ENCODE measurements around the gene KAT5.
"Not testable (repeated sequence)": the region's sequence is repeated elsewhere in the genome, so short reads cannot be mapped to it uniquely, and the experiment has no call there.

Gene KAT5

GRCh38 chr11:65711785-65712632 is at the start of gene KAT5:
TSS of gene KAT5 (plus strand) at chr11:65712252. CDS start at chr11:65712268, 16 bp downstream.
- Mint-ChIP-seq H3K4me3 (peak within 1 kb of the TSS; percentile 87), H3K27me3 (no peaks in the 10 kb centered on the region), H3K9me3 (no peaks in the 10 kb centered on the region), H3K36me3 (ENCODE audit: low read depth) (peaks cover 50% of the 10 kb centered on the region), H3K4me1 (ENCODE audit: low read depth) (peaks cover 37% of the 10 kb centered on the region), H3K27ac (peak within 1 kb of the TSS; percentile 100)
- DNase-seq = peak; percentile 99

- Mint-ChIP-seq H3K9me3 (no peaks in the 10 kb centered on the region), H3K27me3 (no peaks in the 10 kb centered on the region), H3K4me1 (ENCODE audit: low read depth) (peaks cover 49% of the 10 kb centered on the region), H3K4me3 (peak within 1 kb of the TSS; percentile 89), H3K27ac (peak within 1 kb of the TSS; percentile 97), H3K36me3 (ENCODE audit: low read depth) (peaks cover 43% of the 10 kb centered on the region)
- DNase-seq = peak; percentile 93
Measured at GRCh38 chr11:65662799-65663638, 49.0 kb upstream of the KAT5 start, which contains the start of gene RELA. TSS of gene RELA (minus strand) at chr11:65662916. CDS start at chr11:65662832, 84 bp downstream.

GRCh38 chr11:65663639-65664200 is 48.3 kb upstream of the KAT5 start:
- Mint-ChIP-seq H3K9me3 (no peaks in the 10 kb centered on the region), H3K36me3 (ENCODE audit: low read depth) (peaks cover 36% of the 10 kb centered on the region), H3K4me1 (ENCODE audit: low read depth) (peaks cover 45% of the 10 kb centered on the region), H3K27ac (peak overlapping the region; percentile 97), H3K27me3 (no peaks in the 10 kb centered on the region), H3K4me3 (peak overlapping the region; percentile 87)
- DNase-seq = peak; percentile 52

GRCh38 chr11:65672180-65672860 is 39.7 kb upstream of the KAT5 start:
- Mint-ChIP-seq H3K27me3 (no peaks in the 10 kb centered on the region), H3K4me3 (no peak overlapping the region), H3K36me3 (ENCODE audit: low read depth) (no peaks in the 10 kb centered on the region), H3K9me3 (no peaks in the 10 kb centered on the region), H3K27ac (no peak overlapping the region), H3K4me1 (ENCODE audit: low read depth) (peaks cover 6% of the 10 kb centered on the region)
- no peak for DNase-seq

GRCh38 chr11:65672982-65673381 is 39.1 kb upstream of the KAT5 start:
- Mint-ChIP-seq H3K36me3 (ENCODE audit: low read depth) (no peaks in the 10 kb centered on the region), H3K9me3 (no peaks in the 10 kb centered on the region), H3K27me3 (no peaks in the 10 kb centered on the region), H3K4me1 (ENCODE audit: low read depth) (peaks cover 6% of the 10 kb centered on the region), H3K4me3 (no peak overlapping the region), H3K27ac (no peak overlapping the region)
- no peak for DNase-seq

- no peaks in the 10 kb centered on the region for H3K27me3 Mint-ChIP-seq
- H3K36me3 Mint-ChIP-seq (ENCODE audit: low read depth) = no peaks in the 10 kb centered on the region
- DNase-seq = no peak
- no peaks in the 10 kb centered on the region for H3K4me1 Mint-ChIP-seq (ENCODE audit: low read depth)
- no peaks in the 10 kb centered on the region for H3K9me3 Mint-ChIP-seq
- H3K4me3 Mint-ChIP-seq = no peak overlapping the region
- H3K27ac Mint-ChIP-seq = no peak overlapping the region
Measured at GRCh38 chr11:65680192-65680743, 31.8 kb upstream of the KAT5 start.

GRCh38 chr11:65683480-65683879 is 28.6 kb upstream of the KAT5 start:
- not testable (repeated sequence) for H3K9me3 Mint-ChIP-seq; H3K4me3 Mint-ChIP-seq; H3K4me1 Mint-ChIP-seq (ENCODE audit: low read depth); H3K27me3 Mint-ChIP-seq; DNase-seq; H3K36me3 Mint-ChIP-seq (ENCODE audit: low read depth); H3K27ac Mint-ChIP-seq

- no peaks in the 10 kb centered on the region for H3K36me3 Mint-ChIP-seq (ENCODE audit: low read depth)
- no peak for DNase-seq
- H3K9me3 Mint-ChIP-seq = no peaks in the 10 kb centered on the region
Measured at GRCh38 chr11:65685981-65686380, 26.1 kb upstream of the KAT5 start.

GRCh38 chr11:65691847-65692246 is 20.2 kb upstream of the KAT5 start:
- H3K4me3 Mint-ChIP-seq; H3K36me3 Mint-ChIP-seq (ENCODE audit: low read depth); DNase-seq: not testable (repeated sequence)

More at GRCh38 chr11:65685981-65686380, 26.1 kb upstream of the KAT5 start:
- no peak overlapping the region for H3K27ac Mint-ChIP-seq
- H3K4me3 Mint-ChIP-seq = no peak overlapping the region
- no peaks in the 10 kb centered on the region for H3K4me1 Mint-ChIP-seq (ENCODE audit: low read depth)
- no peaks in the 10 kb centered on the region for H3K27me3 Mint-ChIP-seq

GRCh38 chr11:65692367-65692766 is 19.7 kb upstream of the KAT5 start:
- Mint-ChIP-seq H3K4me3 (no peak overlapping the region), H3K9me3 (no peaks in the 10 kb centered on the region)

More at GRCh38 chr11:65691847-65692246, 20.2 kb upstream of the KAT5 start:
- H3K9me3 Mint-ChIP-seq; H3K27me3 Mint-ChIP-seq; H3K4me1 Mint-ChIP-seq (ENCODE audit: low read depth); H3K27ac Mint-ChIP-seq: not testable (repeated sequence)

GRCh38 chr11:65695459-65696241 is 16.4 kb upstream of the KAT5 start:
- DNase-seq = no peak

More at GRCh38 chr11:65692367-65692766, 19.7 kb upstream of the KAT5 start:
- no peak for DNase-seq
- Mint-ChIP-seq H3K27me3 (no peaks in the 10 kb centered on the region), H3K36me3 (ENCODE audit: low read depth) (no peaks in the 10 kb centered on the region), H3K27ac (no peak overlapping the region), H3K4me1 (ENCODE audit: low read depth) (no peaks in the 10 kb centered on the region)

GRCh38 chr11:65696802-65697552 is 15.1 kb upstream of the KAT5 start:
- no peaks in the 10 kb centered on the region for H3K27me3 Mint-ChIP-seq
- H3K36me3 Mint-ChIP-seq (ENCODE audit: low read depth) = no peaks in the 10 kb centered on the region
- no peaks in the 10 kb centered on the region for H3K4me1 Mint-ChIP-seq (ENCODE audit: low read depth)
- no peaks in the 10 kb centered on the region for H3K9me3 Mint-ChIP-seq
- no peak for DNase-seq
- no peak overlapping the region for H3K27ac Mint-ChIP-seq
- no peak overlapping the region for H3K4me3 Mint-ChIP-seq

More at GRCh38 chr11:65695459-65696241, 16.4 kb upstream of the KAT5 start:
- Mint-ChIP-seq H3K27me3 (no peaks in the 10 kb centered on the region), H3K4me1 (ENCODE audit: low read depth) (no peaks in the 10 kb centered on the region), H3K4me3 (no peak overlapping the region), H3K27ac (no peak overlapping the region), H3K36me3 (ENCODE audit: low read depth) (no peaks in the 10 kb centered on the region), H3K9me3 (no peaks in the 10 kb centered on the region)

GRCh38 chr11:65698205-65698604 is 13.8 kb upstream of the KAT5 start:
- no peaks in the 10 kb centered on the region for H3K9me3 Mint-ChIP-seq
- no peaks in the 10 kb centered on the region for H3K36me3 Mint-ChIP-seq (ENCODE audit: low read depth)
- DNase-seq = no peak
- H3K27me3 Mint-ChIP-seq = peaks cover 5% of the 10 kb centered on the region
- no peak overlapping the region for H3K4me3 Mint-ChIP-seq
- no peaks in the 10 kb centered on the region for H3K4me1 Mint-ChIP-seq (ENCODE audit: low read depth)
- H3K27ac Mint-ChIP-seq = no peak overlapping the region
